HG03095 (cell line): ENCODE data around the gene ARL3.
A peak's percentile ranks its signal among the peaks of the same experiment; 100 is the strongest.
"Not testable (repeated sequence)": the region's sequence is repeated elsewhere in the genome, so short reads cannot be mapped to it uniquely, and the experiment has no call there.

ENCODE experiments used
- ATAC-seq: cut with Tn5 transposase; IDR thresholded peaks from one replicate; pipeline ENCODE4 v1.9.1; 2021; ENCODE audit warnings: moderate library complexity; ENCODE audit not compliant: unreplicated experiment

Gene ARL3

GRCh38 chr10:102740229-102740628 is 26.0 kb upstream of the ARL3 start:
- no peak for ATAC-seq

- no peak for ATAC-seq
Measured at GRCh38 chr10:102738692-102739121, 24.5 kb upstream of the ARL3 start.

- no peak for ATAC-seq
Measured at GRCh38 chr10:102735065-102735562, 20.9 kb upstream of the ARL3 start.

- no peak for ATAC-seq
Measured at GRCh38 chr10:102732661-102733060, 18.5 kb upstream of the ARL3 start.

GRCh38 chr10:102731222-102731800 is 17.1 kb upstream of the ARL3 start:
- ATAC-seq = no peak

GRCh38 chr10:102729029-102730026 is 15.1 kb upstream of the ARL3 start:
- ATAC-seq = no peak

- ATAC-seq = no peak
Measured at GRCh38 chr10:102727037-102727818, 13.0 kb upstream of the ARL3 start.

- no peak for ATAC-seq
Measured at GRCh38 chr10:102726274-102726673, 12.1 kb upstream of the ARL3 start.

- no peak for ATAC-seq
Measured at GRCh38 chr10:102723989-102724388, 9.8 kb upstream of the ARL3 start.

- no peak for ATAC-seq
Measured at GRCh38 chr10:102721954-102722353, 7.8 kb upstream of the ARL3 start.

- no peak for ATAC-seq
Measured at GRCh38 chr10:102720775-102721301, 6.6 kb upstream of the ARL3 start.

- ATAC-seq = no peak
Measured at GRCh38 chr10:102720337-102720736, 6.1 kb upstream of the ARL3 start.

GRCh38 chr10:102718220-102718619 is 4.0 kb upstream of the ARL3 start:
- no peak for ATAC-seq

- ATAC-seq = not testable (repeated sequence)
Measured at GRCh38 chr10:102716900-102717565, 2.8 kb upstream of the ARL3 start.

GRCh38 chr10:102715880-102716279 is 1.7 kb upstream of the ARL3 start:
- no peak for ATAC-seq

GRCh38 chr10:102714621-102715455 is 641 bp upstream of the ARL3 start, which contains the start of gene SFXN2:
Gene SFXN2 (plus strand): TSS chr10:102714636. CDS start chr10:102726637, 12,001 bp downstream.
- peak; percentile 17 for ATAC-seq

GRCh38 chr10:102713539-102713813 is 721 bp downstream of the ARL3 start:
- ATAC-seq = peak; percentile 34

- no peak for ATAC-seq
Measured at GRCh38 chr10:102712843-102713538, 1.2 kb downstream of the ARL3 start.

- ATAC-seq = no peak
Measured at GRCh38 chr10:102712089-102712488, 2.1 kb downstream of the ARL3 start.
